Endothelial cell (in vitro differentiated cells): ENCODE results near the gene VAV2. TPM values are rescaled to one million over a fixed set of nuclear protein-coding genes. Genes with fewer than 3 reads are reported as not detected.
A peak's percentile ranks its signal among the peaks of the same experiment; 100 is the strongest.

Experiments
- DNase-seq: peaks from one replicate; pipeline ENCODE4 v3.0.0; 2021; ENCODE audit warnings: low spot score
- H3K27ac Mint-ChIP-seq: one replicate; pipeline ENCODE4 v1.8.0; 2021; ENCODE audit warnings: mixed read lengths, inconsistent platforms; ENCODE audit not compliant: unreplicated experiment
- H3K27me3 Mint-ChIP-seq: one replicate; pipeline ENCODE4 v1.8.0; 2021; ENCODE audit warnings: mild to moderate bottlenecking, moderate library complexity, mixed read lengths, inconsistent platforms; ENCODE audit not compliant: unreplicated experiment
- H3K36me3 Mint-ChIP-seq: one replicate; pipeline ENCODE4 v1.8.0; 2021; ENCODE audit warnings: mild to moderate bottlenecking, low read depth, mixed read lengths, inconsistent platforms; ENCODE audit not compliant: unreplicated experiment
- H3K4me1 Mint-ChIP-seq: one replicate; pipeline ENCODE4 v1.8.0; 2021; ENCODE audit warnings: mild to moderate bottlenecking, mixed read lengths, inconsistent platforms; ENCODE audit not compliant: unreplicated experiment
- H3K4me3 Mint-ChIP-seq: one replicate; pipeline ENCODE4 v1.8.0; 2021; ENCODE audit warnings: mild to moderate bottlenecking, mixed read lengths, inconsistent platforms; ENCODE audit not compliant: unreplicated experiment
- H3K9me3 Mint-ChIP-seq: one replicate; pipeline ENCODE4 v1.8.0; 2021; ENCODE audit warnings: mixed read lengths, inconsistent platforms; ENCODE audit not compliant: unreplicated experiment
- CTCF ChIP-seq: fragments of 200-600 bp; sonication (generic); IDR thresholded peaks from one replicate; pipeline ENCODE4 v1.5.0; 2021; ENCODE audit warnings: antibody characterized with exemption; ENCODE audit not compliant: unreplicated experiment
- total RNA-seq: library from RNA; stranded (reverse); fragmentation: NEBNext Ultra II Directional; extraction: Animal tissue kit (Norgen Biotek cat#: 25700); gene quantifications from one replicate; pipeline ENCODE4 v1.2.1, GENCODE V29; 2021; ENCODE audit not compliant: unreplicated experiment

VAV2 gene
- total RNA-seq, 1 donor from 2014 or later = 27.2 TPM

GRCh38 chr9:133933426-133934026 is 58.6 kb downstream of the VAV2 start:
- no peak overlapping the region for H3K27ac Mint-ChIP-seq
- peaks cover 8% of the 10 kb centered on the region for H3K27me3 Mint-ChIP-seq

GRCh38 chr9:133932633-133933032 is 59.5 kb downstream of the VAV2 start:
- no peak for TF ChIP-seq CTCF
- no peaks in the 10 kb centered on the region for H3K9me3 Mint-ChIP-seq
- H3K4me1 Mint-ChIP-seq = peaks cover 13% of the 10 kb centered on the region
- no peak overlapping the region for H3K27ac Mint-ChIP-seq
- DNase-seq = no peak
- H3K27me3 Mint-ChIP-seq = peaks cover 9% of the 10 kb centered on the region
- no peak overlapping the region for H3K4me3 Mint-ChIP-seq
- peaks cover 19% of the 10 kb centered on the region for H3K36me3 Mint-ChIP-seq

More at GRCh38 chr9:133933426-133934026, 58.6 kb downstream of the VAV2 start:
- DNase-seq = no peak
- H3K4me3 Mint-ChIP-seq = peak overlapping the region; percentile 72
- H3K9me3 Mint-ChIP-seq = no peaks in the 10 kb centered on the region
- TF ChIP-seq CTCF = no peak
- peaks cover 14% of the 10 kb centered on the region for H3K4me1 Mint-ChIP-seq
- H3K36me3 Mint-ChIP-seq = peaks cover 12% of the 10 kb centered on the region

DNA sequence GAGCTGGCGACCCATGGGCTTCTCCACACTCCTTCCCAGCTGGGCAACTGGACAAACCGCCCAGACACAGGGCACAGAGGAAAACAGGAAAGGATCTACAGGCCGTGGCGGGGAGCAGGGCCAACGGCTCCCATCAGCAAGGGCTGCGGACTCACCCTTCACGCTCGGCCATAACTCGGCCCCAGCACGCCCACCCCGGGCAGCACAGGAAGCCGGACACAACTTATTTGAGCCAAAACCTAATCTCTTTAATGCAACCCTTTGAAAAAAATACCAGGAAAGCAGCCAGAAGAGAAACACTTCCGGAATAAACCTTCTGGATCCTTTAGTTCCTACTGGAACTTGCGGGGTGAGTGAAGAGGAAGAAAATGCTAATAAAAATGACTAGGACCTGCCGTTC is 59.9 kb downstream of the VAV2 start:
- H3K9me3 Mint-ChIP-seq = no peaks in the 10 kb centered on the region
- TF ChIP-seq CTCF = no peak
- H3K27ac Mint-ChIP-seq = no peak overlapping the region
- no peak overlapping the region for H3K4me3 Mint-ChIP-seq
- H3K27me3 Mint-ChIP-seq = peaks cover 11% of the 10 kb centered on the region
- peaks cover 13% of the 10 kb centered on the region for H3K4me1 Mint-ChIP-seq
- no peak for DNase-seq
- H3K36me3 Mint-ChIP-seq = peaks cover 19% of the 10 kb centered on the region

- no peak for TF ChIP-seq CTCF
- Mint-ChIP-seq H3K4me3 (no peak overlapping the region), H3K27me3 (peaks cover 12% of the 10 kb centered on the region), H3K36me3 (peaks cover 19% of the 10 kb centered on the region), H3K27ac (no peak overlapping the region), H3K9me3 (no peaks in the 10 kb centered on the region), H3K4me1 (peaks cover 13% of the 10 kb centered on the region)
- DNase-seq = no peak
Observed at GRCh38 chr9:133930682-133931485, 61.2 kb downstream of the VAV2 start.
